Renal pelvis (tissue), 4 donors: ENCODE measurements around the gene CHST9. TPM values are rescaled to one million over a fixed set of nuclear protein-coding genes. Genes with fewer than 3 reads are reported as not detected.
"Not testable (repeated sequence)": the region's sequence is repeated elsewhere in the genome, so short reads cannot be mapped to it uniquely, and the experiment has no call there.

Experiments
- DNase-seq: peaks from one replicate; pipeline ENCODE4 v3.0.0-alpha.2; 2013
- polyA plus RNA-seq, 3 donors: library from polyadenylated mRNA; unstranded; fragments of 120-200 nt; gene quantifications; one replicate each; pipeline ENCODE4 v1.2.1, GENCODE V29; 2013; ENCODE audit not compliant: insufficient read length in 3 of 3

Gene CHST9
- polyA plus RNA-seq, 3 donors, result 2.9 to 3.7 (median 3.3) TPM

- DNase-seq, result no peak
These were observed 241.2 kb downstream of the CHST9 start for GRCh38 chr18:26943906-26944305.

GRCh38 chr18:26941584-26941983 lies 243.5 kb downstream of the CHST9 start:
- no peak for DNase-seq

GRCh38 chr18:26940744-26941398 lies 244.2 kb downstream of the CHST9 start:
- DNase-seq, result no peak

- no peak for DNase-seq
These were observed 253.4 kb downstream of the CHST9 start for GRCh38 chr18:26931659-26932058.

GRCh38 chr18:26930630-26931029 lies 254.5 kb downstream of the CHST9 start:
- no peak for DNase-seq

- DNase-seq, result no peak
These were observed 256.3 kb downstream of the CHST9 start for GRCh38 chr18:26928670-26929313.

- not testable (repeated sequence) for DNase-seq
These were observed 257.3 kb downstream of the CHST9 start for GRCh38 chr18:26927822-26928221.

GRCh38 chr18:26926066-26926675 lies 258.9 kb downstream of the CHST9 start:
- DNase-seq, result peak; percentile 33

- DNase-seq, result no peak
These were observed 259.8 kb downstream of the CHST9 start for GRCh38 chr18:26925313-26925712.

GRCh38 chr18:26922313-26922712 lies 262.8 kb downstream of the CHST9 start:
- no peak for DNase-seq

GRCh38 chr18:26920644-26921043 lies 264.5 kb downstream of the CHST9 start:
- DNase-seq, result no peak

- DNase-seq, result peak; percentile 68
These were observed 265.5 kb downstream of the CHST9 start for GRCh38 chr18:26919627-26920026.

- DNase-seq, result peak; percentile 42
These were observed 265.9 kb downstream of the CHST9 start for GRCh38 chr18:26919201-26919600.

- peak; percentile 35 for DNase-seq
These were observed 273.3 kb downstream of the CHST9 start for GRCh38 chr18:26911840-26912239.

GRCh38 chr18:26909599-26910290 lies 275.4 kb downstream of the CHST9 start:
- no peak for DNase-seq

GRCh38 chr18:26908906-26909305 lies 276.2 kb downstream of the CHST9 start:
- DNase-seq, result no peak

- DNase-seq, result no peak
These were observed 282.8 kb downstream of the CHST9 start for GRCh38 chr18:26902291-26902690.

GRCh38 chr18:26901020-26901419 lies 284.1 kb downstream of the CHST9 start:
- no peak for DNase-seq

- no peak for DNase-seq
These were observed 290.7 kb downstream of the CHST9 start for GRCh38 chr18:26894426-26894825.

GRCh38 chr18:26893996-26894395 lies 291.1 kb downstream of the CHST9 start:
- DNase-seq, result no peak

- no peak for DNase-seq
These were observed 296.8 kb downstream of the CHST9 start for GRCh38 chr18:26888259-26888658.

- DNase-seq, result no peak
These were observed 310.0 kb downstream of the CHST9 start for GRCh38 chr18:26875040-26875654.
